Stomach (tissue), 9 donors: ENCODE measurements around the gene NEDD4. TPM values are rescaled to one million over a fixed set of nuclear protein-coding genes. Genes with fewer than 3 reads are reported as not detected.
"Not testable (repeated sequence)": the region's sequence is repeated elsewhere in the genome, so short reads cannot be mapped to it uniquely, and the experiment has no call there.

ENCODE experiments used
- DNase-seq, 2 donors: peaks; one replicate each; pipeline versions ENCODE4 v3.0.0 to v3.0.0-alpha.2; 2013 to 2019
- H3K27ac ChIP-seq, 5 donors: fragments of 200-600 bp in 4 of 5; sonication (generic) in 4 of 5; one replicate each; pipeline ENCODE4 v1.5.1; 2013 to 2019; ENCODE audit warnings: mild to moderate bottlenecking in 1 of 5, moderate library complexity in 1 of 5
- H3K27me3 ChIP-seq, 3 donors: fragments of 200-600 bp; sonication (generic); one replicate each; pipeline ENCODE4 v1.5.1; 2017 to 2019; ENCODE audit warnings: mixed run types in 1 of 3
- H3K36me3 ChIP-seq, 4 donors: fragments of 200-600 bp; sonication (generic); 1 replicate in 3 of 4; 2 replicates in 1 of 4; pipeline ENCODE4 v1.5.1; 2016 to 2019
- H3K4me1 ChIP-seq, 4 donors: fragments of 200-600 bp; sonication (generic); one replicate each; pipeline ENCODE4 v1.5.1; 2016 to 2019
- H3K4me3 ChIP-seq, 4 donors: fragments of 200-600 bp; sonication (generic) in 3 of 4; one replicate each; pipeline ENCODE4 v1.5.1; 2016 to 2019; ENCODE audit warnings: mild to moderate bottlenecking in 1 of 4
- H3K9me3 ChIP-seq, 4 donors: fragments of 200-600 bp; sonication (generic); one replicate each; pipeline ENCODE4 v1.5.1; 2016 to 2019
- EP300 ChIP-seq: sonication (generic); formaldehyde crosslinking; IDR thresholded peaks from one replicate; pipeline ENCODE4 v1.6.1; 2017; ENCODE audit warnings: antibody characterized with exemption
- POLR2A ChIP-seq, 4 donors: fragments of 450-650 bp; IDR thresholded peaks; one replicate each; pipeline ENCODE4 v1.6.1; 2016; ENCODE audit warnings: antibody characterized with exemption in 4 of 4, control low read depth in 2 of 4, mild to moderate bottlenecking in 1 of 4, moderate library complexity in 1 of 4
- POLR2AphosphoS5 ChIP-seq, 3 donors: sonication (generic); formaldehyde crosslinking; IDR thresholded peaks; one replicate each; pipeline ENCODE4 v1.6.1; 2016; ENCODE audit warnings: antibody characterized with exemption in 3 of 3
- WGBS, 5 donors: extraction: QIAGEN DNeasy Blood & Tissue Kit in 3 of 5; methylation state at CpG; one replicate each; pipeline versions ENCODE4 v1.1.5 to v1.1.7; 2013 to 2018; 5-methylcytosine and 5-hydroxymethylcytosine counted together
- intact Hi-C: fragments of 100-400 bp; cut with DNase I; formaldehyde crosslinking; loops from one replicate; pipeline ENCODE4 v1.15.1; 2023; ENCODE audit warnings: low total_unique reads
- polyA plus RNA-seq, 3 donors: library from polyadenylated mRNA; stranded (reverse); fragments of 200-250 nt; gene quantifications; one replicate each; pipeline ENCODE4 v1.2.3, GENCODE V29; 2013
- total RNA-seq, 5 donors: library from RNA; depleted of rRNA; stranded (reverse); fragments of >200 nt; gene quantifications; one replicate each; pipeline versions ENCODE4 v1.1.0 to v1.2.3, GENCODE V29; 2014 to 2016
- TF ChIP-seq, protein P1 (sequence below), 7 experiments: fragments of 450-650 bp in 4 of 7; fragments of 200-600 bp in 3 of 7; sonication (generic) in 3 of 7; IDR thresholded peaks; one replicate each; pipeline ENCODE4 v1.5.1; 2016 to 2019; ENCODE audit warnings: antibody characterized with exemption in 7 of 7, control low read depth in 2 of 7, mild to moderate bottlenecking in 1 of 7
- donor health status: healthy with polysubstance abuse.
- donor health status: Bipolar disorder and iron deficiency.
- donor health status: healthy.

The NEDD4 gene
- total and polyA plus RNA-seq, 8 donors = 2.9 to 40.8 (median 7.5) TPM

DNA sequence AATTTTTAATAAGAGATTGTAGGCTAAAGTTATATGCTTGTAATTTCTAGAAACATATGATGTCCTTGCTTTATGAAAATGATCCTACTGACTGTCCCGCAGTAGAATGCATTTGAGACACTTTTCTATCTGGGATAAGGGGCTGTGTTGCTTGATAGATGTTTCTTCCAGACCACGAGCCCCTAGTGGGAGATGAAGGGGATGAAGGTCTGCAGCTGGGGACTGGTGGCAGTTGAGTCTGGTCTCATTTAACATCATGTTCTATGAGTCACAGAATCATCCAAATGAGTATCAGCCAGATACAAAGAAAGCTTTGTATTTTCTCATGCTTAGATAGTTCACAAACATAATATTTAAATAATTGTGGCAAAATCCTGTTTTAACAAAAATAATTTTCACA lies 166.2 kb downstream of the NEDD4 start:
- Histone ChIP-seq H3K27ac (no peak overlapping the region), H3K36me3 (peaks cover 0 to 31% (median 23%) of the 10 kb centered on the region in 4 donors), H3K4me3 (no peak overlapping the region), H3K4me1 (peaks cover 0 to 12% (median 6%) of the 10 kb centered on the region in 4 donors), H3K27me3 (no peaks in the 10 kb centered on the region), H3K9me3 (no peaks in the 10 kb centered on the region)
- DNase-seq = no peak
- 48 to 97% (median 88%) methylated on average over 2 of the region's 2 CpGs for WGBS, 5 donors
- intact Hi-C loops = no loop called here
- TF ChIP-seq, protein P1, sequence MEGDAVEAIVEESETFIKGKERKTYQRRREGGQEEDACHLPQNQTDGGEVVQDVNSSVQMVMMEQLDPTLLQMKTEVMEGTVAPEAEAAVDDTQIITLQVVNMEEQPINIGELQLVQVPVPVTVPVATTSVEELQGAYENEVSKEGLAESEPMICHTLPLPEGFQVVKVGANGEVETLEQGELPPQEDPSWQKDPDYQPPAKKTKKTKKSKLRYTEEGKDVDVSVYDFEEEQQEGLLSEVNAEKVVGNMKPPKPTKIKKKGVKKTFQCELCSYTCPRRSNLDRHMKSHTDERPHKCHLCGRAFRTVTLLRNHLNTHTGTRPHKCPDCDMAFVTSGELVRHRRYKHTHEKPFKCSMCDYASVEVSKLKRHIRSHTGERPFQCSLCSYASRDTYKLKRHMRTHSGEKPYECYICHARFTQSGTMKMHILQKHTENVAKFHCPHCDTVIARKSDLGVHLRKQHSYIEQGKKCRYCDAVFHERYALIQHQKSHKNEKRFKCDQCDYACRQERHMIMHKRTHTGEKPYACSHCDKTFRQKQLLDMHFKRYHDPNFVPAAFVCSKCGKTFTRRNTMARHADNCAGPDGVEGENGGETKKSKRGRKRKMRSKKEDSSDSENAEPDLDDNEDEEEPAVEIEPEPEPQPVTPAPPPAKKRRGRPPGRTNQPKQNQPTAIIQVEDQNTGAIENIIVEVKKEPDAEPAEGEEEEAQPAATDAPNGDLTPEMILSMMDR (IDR thresholded peaks at IDR 0.05) = no peak
- TF ChIP-seq POLR2A (IDR thresholded peaks at IDR 0.05) = no peak
- no peak for TF ChIP-seq POLR2AphosphoS5 (IDR thresholded peaks at IDR 0.05)
- no peak for TF ChIP-seq EP300

DNA sequence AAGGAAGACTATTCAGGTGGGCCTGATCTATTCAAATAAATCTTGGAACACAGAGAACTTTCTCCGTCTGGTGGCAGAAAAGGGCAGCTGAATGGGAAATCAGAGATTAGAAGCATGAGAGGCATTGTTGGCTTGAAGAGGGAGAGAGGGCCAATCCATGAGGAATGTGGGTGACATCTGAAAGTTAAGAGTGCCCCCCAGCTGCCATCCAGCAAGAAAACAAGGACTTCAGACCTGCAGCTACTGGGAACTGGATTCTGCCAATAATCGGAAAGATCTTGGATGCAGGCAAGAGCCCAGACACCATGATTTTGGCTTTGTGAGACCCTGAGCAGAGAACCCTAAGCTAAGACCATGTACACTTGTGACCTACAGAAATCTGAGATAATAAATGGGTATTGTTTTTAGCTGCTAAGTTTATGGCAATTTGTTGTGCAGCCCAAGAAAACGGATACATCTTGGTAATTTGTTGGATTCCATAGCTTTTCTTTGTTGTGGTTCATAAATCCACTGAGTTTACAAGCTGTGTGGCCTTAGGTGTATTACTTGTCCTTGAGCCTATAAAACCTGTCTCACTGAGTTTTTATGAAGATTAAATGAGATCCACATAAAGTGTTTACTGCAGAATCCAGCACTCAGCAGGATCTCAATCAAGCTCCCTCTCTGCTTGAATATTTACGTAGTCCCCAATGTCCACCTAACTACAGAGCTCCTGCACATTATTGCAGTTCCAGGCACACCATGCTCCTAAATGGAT lies 168.4 kb downstream of the NEDD4 start:
- no peaks in the 10 kb centered on the region for H3K9me3 ChIP-seq
- DNase-seq = no peak
- no peaks in the 10 kb centered on the region for H3K27me3 ChIP-seq
- H3K27ac ChIP-seq = no peak overlapping the region
- H3K4me1 ChIP-seq = peaks cover 0 to 12% (median 6%) of the 10 kb centered on the region in 4 donors
- H3K36me3 ChIP-seq = peaks cover 0 to 14% (median 6%) of the 10 kb centered on the region in 4 donors
- TF ChIP-seq, protein P1 (IDR thresholded peaks at IDR 0.05) = no peak
- WGBS, 5 donors = 86 to 93% (median 92%) methylated on average over 4 of the region's 4 CpGs
- H3K4me3 ChIP-seq = no peak overlapping the region
- intact Hi-C loops = no loop called here

DNA sequence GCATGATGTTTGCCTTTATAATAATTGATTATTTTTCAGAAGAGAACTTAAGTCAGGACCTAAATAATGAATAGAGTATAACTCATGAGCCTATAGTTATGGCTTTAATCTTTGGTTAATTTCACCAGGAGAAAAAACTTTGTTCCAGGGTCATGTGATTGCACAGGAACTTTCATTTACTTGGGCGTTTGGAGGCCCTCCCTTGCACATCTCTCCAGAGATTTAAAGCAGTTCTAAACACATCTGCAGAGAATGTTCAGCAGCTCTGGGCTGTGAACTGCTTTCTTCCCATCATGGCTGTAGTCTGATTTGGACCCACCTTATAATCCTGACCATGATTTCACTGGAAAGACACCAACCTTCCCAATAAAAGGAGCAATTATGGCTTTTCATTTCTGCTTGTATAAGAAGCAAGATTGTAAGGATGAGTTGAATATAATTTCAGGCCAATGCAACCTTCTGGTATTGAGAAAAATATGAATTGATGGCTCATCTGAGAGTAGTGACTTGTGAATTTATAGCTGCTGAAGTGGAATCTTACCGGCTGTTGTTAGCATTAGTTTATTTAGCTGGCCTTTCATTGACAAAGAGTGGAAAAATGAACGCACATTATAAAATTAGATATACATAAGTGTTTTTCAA lies 169.6 kb downstream of the NEDD4 start:
- H3K27ac ChIP-seq = peak overlapping the region in 1 of 5 donors; percentile 1
- no peak overlapping the region for H3K4me3 ChIP-seq
- DNase-seq = peak in 1 of 2 donors; percentile 28
- no peaks in the 10 kb centered on the region for H3K27me3 ChIP-seq
- no peaks in the 10 kb centered on the region for H3K9me3 ChIP-seq
- H3K4me1 ChIP-seq = peaks cover 0 to 12% (median 6%) of the 10 kb centered on the region in 4 donors
- intact Hi-C loops = no loop called here
- peaks cover 0 to 7% (median 0%) of the 10 kb centered on the region in 4 donors for H3K36me3 ChIP-seq
- TF ChIP-seq POLR2A (IDR thresholded peaks at IDR 0.05) (no peak), EP300 (no peak), POLR2AphosphoS5 (IDR thresholded peaks at IDR 0.05) (no peak)
- TF ChIP-seq, protein P1 (IDR thresholded peaks at IDR 0.05) = no peak
- 0 to 54% (median 41%) methylated on average over 3 of the region's 3 CpGs for WGBS, 5 donors

DNA sequence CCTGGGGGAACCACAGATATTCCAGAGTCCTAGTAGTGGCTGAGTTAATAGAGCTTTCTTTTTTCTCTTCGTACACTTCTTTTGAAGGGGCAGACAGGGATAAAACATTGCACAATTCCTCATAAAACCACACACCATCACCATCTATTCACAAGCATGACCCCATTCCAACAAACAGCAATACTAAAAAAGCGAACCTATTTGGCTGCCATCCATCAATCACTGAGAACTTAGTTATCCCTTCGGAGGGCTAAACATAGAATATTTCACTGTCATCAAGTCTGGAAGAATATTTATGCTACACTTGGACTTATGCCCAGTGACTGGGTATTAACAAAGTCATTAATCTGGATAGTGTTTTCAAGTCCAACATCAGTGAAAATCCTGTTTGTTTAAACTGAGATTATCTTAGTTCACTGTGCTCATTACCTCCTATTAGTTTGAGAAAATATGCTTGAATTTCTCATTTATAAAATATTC lies 170.2 kb downstream of the NEDD4 start:
- Histone ChIP-seq H3K4me3 (no peak overlapping the region), H3K36me3 (peaks cover 0 to 5% (median 0%) of the 10 kb centered on the region in 4 donors), H3K27me3 (no peaks in the 10 kb centered on the region), H3K27ac (peak overlapping the region in 1 of 5 donors; percentile 19), H3K4me1 (peaks cover 0 to 12% (median 6%) of the 10 kb centered on the region in 4 donors), H3K9me3 (no peaks in the 10 kb centered on the region)
- peak in 1 of 2 donors; percentile 71 for DNase-seq
- intact Hi-C loops = no loop called here
- TF ChIP-seq, protein P1 (IDR thresholded peaks at IDR 0.05) = no peak
- 20 to 33% (median 25%) methylated on average over 3 of the region's 3 CpGs for WGBS, 5 donors

DNA sequence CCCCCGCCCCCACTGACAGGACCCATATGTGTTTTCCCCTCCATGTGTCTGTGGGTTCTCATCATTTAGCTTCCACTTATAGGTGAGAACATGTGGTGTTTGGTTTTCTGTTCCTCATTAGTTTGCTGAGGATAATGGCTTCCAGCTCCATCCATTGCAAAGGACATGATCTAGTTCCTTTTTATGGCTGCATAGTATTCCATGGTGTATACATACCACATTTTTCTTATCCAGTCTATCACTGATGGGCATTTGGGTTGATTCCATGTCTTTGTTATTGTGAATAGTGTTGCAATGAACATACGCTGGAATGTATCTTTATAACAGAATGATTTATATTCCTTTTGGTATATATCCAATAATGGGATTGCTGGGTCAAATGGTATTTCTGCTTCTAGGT lies 171.7 kb downstream of the NEDD4 start:
- H3K36me3 ChIP-seq, DNase-seq, H3K9me3 ChIP-seq, intact Hi-C loops, H3K27ac ChIP-seq, H3K4me3 ChIP-seq, H3K27me3 ChIP-seq: not testable (repeated sequence)
- H3K4me1 ChIP-seq = peaks cover 0 to 12% (median 6%) of the 10 kb centered on the region in 4 donors
- WGBS, 5 donors = 91 to 97% (median 96%) methylated on average over 2 of the region's 2 CpGs
